GM12892 (cell line): ENCODE results near the gene ECHDC1.
"Not testable (repeated sequence)": the region's sequence is repeated elsewhere in the genome, so short reads cannot be mapped to it uniquely, and the experiment has no call there.

Experiments
- DNase-seq: peaks from one replicate; pipeline ENCODE4 v3.0.0; 2011; ENCODE audit not compliant: insufficient read length
- FAIRE-seq: peaks from 2 replicates; lab custom pipeline; 2011; peaks lifted over from hg19 to GRCh38; lab: Jason Lieb, UNC
- POLR2A ChIP-seq: IDR thresholded peaks from 2 replicates; pipeline ENCODE4 v1.6.1; 2011; ENCODE audit warnings: low read depth, low read length, control low read depth
- POLR2AphosphoS5 ChIP-seq: IDR thresholded peaks from 2 replicates; pipeline ENCODE4 v1.6.1; 2011; ENCODE audit warnings: low read depth, low read length, control low read depth
- TAF1 ChIP-seq: IDR thresholded peaks from 2 replicates; pipeline ENCODE4 v1.6.1; 2011; ENCODE audit warnings: low read depth, mild to moderate bottlenecking, control low read depth, low read length, borderline replicate concordance

ECHDC1 gene

DNA sequence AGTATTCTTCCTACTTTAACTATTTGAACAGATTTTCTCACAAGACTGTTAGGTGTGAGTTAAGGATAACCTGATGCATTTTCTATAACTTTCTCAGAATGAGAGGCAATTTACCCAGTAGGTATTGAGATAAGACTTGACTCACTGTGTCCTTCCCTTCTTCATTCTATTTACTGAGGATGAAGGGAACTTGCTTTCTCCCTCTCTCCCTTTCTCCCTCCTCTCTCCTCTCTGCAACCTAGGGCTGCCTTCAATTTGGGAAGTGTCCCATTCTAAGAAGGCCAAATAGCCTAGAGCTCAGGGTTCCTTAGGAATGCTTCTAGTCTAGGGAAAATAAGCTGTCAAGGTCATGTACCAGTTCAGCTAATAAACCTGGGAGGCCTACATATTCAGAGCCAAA lies 3.2 kb downstream of the ECHDC1 start:
- TF ChIP-seq POLR2AphosphoS5 (no peak), TAF1 (no peak), POLR2A (no peak)
- no peak for DNase-seq
- FAIRE-seq: no peak

GRCh38 chr6:127338936-127339335 lies 4.5 kb downstream of the ECHDC1 start:
- FAIRE-seq: no peak
- DNase-seq: no peak
- no peak for TF ChIP-seq POLR2A
- no peak for TF ChIP-seq POLR2AphosphoS5
- no peak for TF ChIP-seq TAF1

DNA sequence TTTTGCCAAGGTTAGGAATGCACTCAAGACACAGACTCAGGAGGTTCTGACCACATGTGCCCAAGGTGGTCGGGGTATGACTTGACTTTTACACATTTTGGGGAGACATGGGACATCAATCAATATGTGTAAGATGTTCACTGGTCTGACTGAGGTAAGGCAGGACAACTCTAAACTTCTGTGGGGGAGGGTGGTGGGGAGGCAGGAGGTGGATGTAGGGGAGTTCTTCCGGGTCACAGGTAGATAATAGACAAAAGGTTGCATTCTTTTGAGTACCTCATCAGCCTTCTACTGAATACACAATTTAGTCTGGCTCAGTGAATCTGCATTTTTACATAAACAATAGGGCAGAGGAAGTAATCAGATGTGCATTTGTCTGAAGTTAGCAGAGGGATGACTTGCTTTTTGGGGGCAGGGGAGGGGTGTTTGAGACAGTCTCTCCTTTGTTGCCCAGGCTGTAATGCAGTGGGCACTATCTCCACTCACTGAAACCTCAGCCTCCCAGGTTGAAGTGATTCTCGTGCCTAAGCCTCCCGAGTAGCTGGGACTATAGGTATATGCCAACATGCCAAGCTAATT lies 10.9 kb downstream of the ECHDC1 start:
- DNase-seq (no peak), FAIRE-seq (no peak)

GRCh38 chr6:127331256-127331655 lies 12.2 kb downstream of the ECHDC1 start:
- not testable (repeated sequence) for FAIRE-seq, DNase-seq

More for the DNA sequence above, 10.9 kb downstream of the ECHDC1 start:
- no peak for TF ChIP-seq POLR2A

GRCh38 chr6:127328043-127328609 lies 15.3 kb downstream of the ECHDC1 start:
- TF ChIP-seq TAF1: no peak
- TF ChIP-seq POLR2A: no peak
- no peak for TF ChIP-seq POLR2AphosphoS5
- no peak for FAIRE-seq
- DNase-seq: no peak

GRCh38 chr6:127319686-127320085 lies 23.7 kb downstream of the ECHDC1 start:
- DNase-seq (no peak), FAIRE-seq (no peak)
- TF ChIP-seq POLR2AphosphoS5: no peak
- TF ChIP-seq TAF1: no peak
- TF ChIP-seq POLR2A: no peak

- FAIRE-seq (no peak), DNase-seq (no peak)
- TF ChIP-seq POLR2A (no peak), POLR2AphosphoS5 (no peak), TAF1 (no peak)
Measured at GRCh38 chr6:127317388-127318128, 25.9 kb downstream of the ECHDC1 start.

- DNase-seq (no peak), FAIRE-seq (no peak)
- no peak for TF ChIP-seq TAF1
- TF ChIP-seq POLR2AphosphoS5: no peak
- TF ChIP-seq POLR2A: no peak
Measured at GRCh38 chr6:127305741-127306140, 37.7 kb downstream of the ECHDC1 start.

- TF ChIP-seq TAF1 (no peak), POLR2AphosphoS5 (no peak), POLR2A (no peak)
- no peak for FAIRE-seq
- DNase-seq: no peak
Measured at GRCh38 chr6:127303917-127304316, 39.5 kb downstream of the ECHDC1 start.

GRCh38 chr6:127302728-127303660 lies 40.4 kb downstream of the ECHDC1 start:
- no peak for DNase-seq
- no peak for TF ChIP-seq POLR2A
- no peak for TF ChIP-seq TAF1
- TF ChIP-seq POLR2AphosphoS5: no peak
- FAIRE-seq: peak; percentile 67

DNA sequence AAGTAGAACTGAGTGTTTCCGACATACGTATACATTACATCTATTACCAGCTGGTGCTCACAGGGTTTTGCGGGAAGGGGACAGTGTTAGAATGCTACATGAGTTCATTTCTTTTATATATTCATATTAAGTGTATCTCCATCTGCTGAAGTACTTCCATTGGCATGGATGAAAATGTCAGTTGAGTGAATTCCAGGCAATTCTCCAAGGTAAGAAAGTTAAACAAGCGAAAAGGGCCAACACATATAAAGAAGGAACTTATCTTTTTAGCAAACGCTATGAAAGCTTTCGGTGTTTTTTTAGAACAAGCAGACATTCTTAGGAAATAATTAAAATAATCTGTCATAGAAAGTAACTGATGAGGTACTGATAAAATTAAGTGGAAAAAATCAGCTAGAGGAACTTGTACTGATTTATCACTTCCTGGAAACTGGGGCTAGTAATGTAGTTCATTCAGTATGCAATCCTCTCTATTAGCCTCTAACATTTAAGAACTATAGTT lies 42.2 kb downstream of the ECHDC1 start:
- no peak for DNase-seq
- FAIRE-seq: no peak
- TF ChIP-seq POLR2A (no peak), POLR2AphosphoS5 (no peak), TAF1 (no peak)
